GM19035 (cell line): ENCODE data around the gene SSU72.
"Not testable (repeated sequence)": the region's sequence is repeated elsewhere in the genome, so short reads cannot be mapped to it uniquely, and the experiment has no call there.

Experiments
- ATAC-seq: cut with Tn5 transposase; IDR thresholded peaks from one replicate; pipeline ENCODE4 v1.9.1; 2021; ENCODE audit not compliant: unreplicated experiment

The SSU72 gene

GRCh38 chr1:1596493-1597274 lies 22.0 kb upstream of the SSU72 start:
- ATAC-seq: no peak

GRCh38 chr1:1595341-1595740 lies 20.7 kb upstream of the SSU72 start:
- ATAC-seq: not testable (repeated sequence)

GRCh38 chr1:1594602-1595260 lies 20.1 kb upstream of the SSU72 start:
- no peak for ATAC-seq

DNA sequence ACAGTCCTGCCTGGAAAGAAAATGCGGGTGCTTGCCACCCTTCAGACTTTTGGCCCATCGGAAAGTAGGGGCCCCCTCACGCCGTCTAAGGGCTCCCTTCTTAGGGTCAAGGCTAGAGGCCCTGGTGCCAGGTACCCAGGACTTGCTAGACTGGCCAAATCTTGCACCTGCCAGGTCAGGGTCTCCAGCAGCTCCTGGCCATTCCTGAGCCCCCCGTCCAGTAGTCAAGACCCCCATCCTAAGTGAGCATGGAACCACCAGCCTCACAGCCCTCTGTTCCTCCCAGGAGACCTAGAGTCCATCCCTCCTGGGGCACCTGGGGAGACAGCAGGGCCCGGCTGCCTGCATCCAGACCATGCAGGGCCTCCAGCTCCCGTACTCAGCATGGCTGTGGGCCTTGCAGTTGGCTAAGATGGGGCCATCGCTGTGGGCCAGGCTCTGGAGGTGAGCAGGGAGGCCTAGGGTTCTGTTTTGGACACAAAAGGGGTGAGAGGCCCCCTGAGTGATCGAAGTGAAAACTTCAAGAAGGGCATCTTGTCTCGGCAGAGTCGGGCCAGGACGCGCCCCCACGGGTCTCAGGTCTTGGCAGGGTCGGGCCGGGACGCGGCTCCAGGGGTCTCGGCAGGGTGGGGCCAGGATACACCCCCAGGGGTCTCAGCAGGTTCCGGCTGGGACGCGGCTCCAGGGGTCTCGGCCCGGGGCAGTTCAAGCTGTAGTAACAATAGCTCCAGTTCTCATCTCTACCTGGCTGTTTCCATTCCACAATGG lies 19.4 kb upstream of the SSU72 start:
- ATAC-seq: no peak

- no peak for ATAC-seq
These were observed 16.8 kb upstream of the SSU72 start for GRCh38 chr1:1591452-1591851.

GRCh38 chr1:1583347-1584010 lies 8.8 kb upstream of the SSU72 start:
- ATAC-seq: no peak

DNA sequence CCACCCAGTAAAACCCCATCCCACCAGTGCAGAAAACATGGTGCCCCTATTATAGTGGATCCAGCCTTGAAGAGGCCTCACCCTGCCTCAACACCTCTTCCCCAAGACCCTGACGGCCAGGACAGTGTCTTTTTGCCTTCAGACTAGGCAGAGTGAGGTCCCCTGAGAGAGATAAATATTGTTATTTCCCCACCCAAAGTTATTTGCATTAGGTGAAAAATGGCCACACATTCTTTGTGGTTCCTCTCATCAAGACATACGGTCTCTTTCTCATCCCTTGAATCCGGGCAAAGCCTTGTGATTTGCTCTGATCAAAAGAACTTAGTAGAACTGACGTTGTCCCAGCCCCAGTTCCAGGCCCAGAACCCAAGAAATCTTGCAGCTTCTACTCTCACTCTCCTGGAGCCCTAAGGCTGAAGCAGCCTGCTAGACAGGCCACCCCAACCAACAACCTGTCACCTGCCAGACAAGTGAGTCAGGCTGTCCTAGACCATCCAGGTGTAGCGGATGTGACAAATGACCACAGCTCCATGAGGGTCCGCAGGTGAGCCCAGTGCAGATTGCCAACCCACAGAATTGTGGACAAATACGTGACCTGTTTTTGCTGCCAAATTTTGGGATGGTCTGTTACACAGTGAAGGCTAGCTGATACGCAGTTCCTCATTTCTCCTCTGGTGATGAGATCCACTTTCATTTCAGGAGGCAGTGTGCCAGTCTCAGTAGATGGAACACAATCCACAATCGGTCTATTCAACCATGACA lies 8.1 kb upstream of the SSU72 start:
- ATAC-seq: no peak

DNA sequence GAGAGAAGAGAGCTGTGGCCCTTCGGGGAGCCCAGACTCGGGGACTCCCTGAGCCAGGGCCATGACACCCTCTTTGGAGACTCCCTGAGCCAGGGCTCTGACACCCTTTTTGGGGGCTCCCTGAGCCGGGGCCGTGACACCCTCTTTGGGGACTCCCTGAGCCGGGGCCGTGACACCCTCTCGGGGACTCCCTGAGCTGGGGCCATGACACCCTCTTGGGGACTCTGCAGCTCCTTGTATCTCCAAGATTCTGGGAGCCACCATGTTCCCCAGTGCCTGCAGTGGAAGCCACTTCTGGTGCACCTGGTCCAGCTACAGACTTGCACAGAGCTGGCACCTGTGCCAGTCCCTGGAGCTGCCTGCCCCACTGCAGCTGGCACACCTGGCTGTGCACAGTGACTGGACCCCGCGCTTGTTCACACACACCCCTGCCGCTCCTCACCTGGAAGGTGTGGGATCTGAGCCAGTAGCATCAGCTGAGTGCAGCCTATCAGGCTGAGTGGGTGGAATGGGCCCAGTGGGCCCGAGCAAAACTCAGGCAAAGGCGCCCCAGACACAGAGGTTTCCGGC lies 3.8 kb upstream of the SSU72 start:
- no peak for ATAC-seq

GRCh38 chr1:1577367-1578011 lies 2.8 kb upstream of the SSU72 start:
- no peak for ATAC-seq

DNA sequence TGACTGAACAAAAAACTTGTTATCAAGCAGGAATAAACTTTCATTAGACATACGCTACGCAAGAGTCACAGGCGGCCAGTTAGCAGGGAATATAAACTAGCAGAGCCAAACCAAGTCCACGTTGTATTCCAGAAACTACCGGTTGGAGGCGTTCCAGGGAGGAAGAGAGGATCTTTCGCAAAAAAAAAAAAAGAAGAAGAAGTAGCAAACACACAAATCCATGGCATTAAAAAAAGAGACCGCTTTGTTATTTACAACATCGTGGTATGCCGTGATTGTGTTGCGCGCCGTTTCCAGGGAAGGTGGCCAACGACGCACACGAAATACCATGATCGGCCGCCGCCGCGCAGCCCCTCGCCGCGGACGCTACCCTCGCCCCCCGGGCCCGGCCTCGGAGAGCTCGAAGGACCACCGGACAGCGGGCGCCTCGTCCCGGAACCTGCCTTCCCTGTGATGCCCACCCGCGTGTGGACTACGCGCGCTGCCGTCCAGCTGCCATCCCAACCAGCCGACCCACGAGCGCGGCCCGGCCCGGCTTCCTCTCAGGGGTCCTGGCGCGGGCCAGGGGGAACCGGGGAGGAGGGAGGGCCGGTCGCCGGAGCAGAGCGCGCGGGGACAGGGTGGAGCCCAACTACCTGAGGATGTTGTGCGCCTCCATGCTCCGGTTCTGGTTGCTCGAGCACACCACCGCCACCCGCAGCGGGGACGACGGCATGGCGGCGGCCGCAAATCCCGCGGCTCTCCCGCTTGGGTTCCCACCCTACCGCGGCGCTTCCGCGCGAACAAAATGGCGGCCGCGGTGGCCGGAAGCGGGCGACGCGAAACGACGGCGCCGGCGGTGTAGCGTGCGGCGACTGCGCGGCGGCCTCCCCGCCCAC lies 581 bp downstream of the SSU72 start:
- peak; percentile 78 for ATAC-seq

DNA sequence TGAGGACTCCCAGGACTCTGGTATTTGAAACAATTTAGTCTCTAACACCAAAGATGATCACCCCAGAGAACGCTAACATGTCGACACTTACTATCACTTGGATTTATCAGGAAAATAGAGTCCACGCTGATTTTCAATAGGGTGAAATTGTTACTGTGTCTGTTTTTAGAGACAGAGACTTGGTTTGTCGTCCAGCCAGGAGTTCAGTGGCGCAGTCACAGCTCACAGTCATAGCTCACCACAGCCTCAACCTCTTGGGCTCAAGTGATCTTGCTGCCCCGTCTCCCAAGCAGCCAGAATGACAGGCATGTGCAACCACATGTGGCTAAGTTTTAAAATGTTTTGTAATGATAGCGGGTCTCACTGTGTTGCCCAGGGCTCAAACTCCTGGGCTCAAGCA lies 5.3 kb downstream of the SSU72 start:
- no peak for ATAC-seq

DNA sequence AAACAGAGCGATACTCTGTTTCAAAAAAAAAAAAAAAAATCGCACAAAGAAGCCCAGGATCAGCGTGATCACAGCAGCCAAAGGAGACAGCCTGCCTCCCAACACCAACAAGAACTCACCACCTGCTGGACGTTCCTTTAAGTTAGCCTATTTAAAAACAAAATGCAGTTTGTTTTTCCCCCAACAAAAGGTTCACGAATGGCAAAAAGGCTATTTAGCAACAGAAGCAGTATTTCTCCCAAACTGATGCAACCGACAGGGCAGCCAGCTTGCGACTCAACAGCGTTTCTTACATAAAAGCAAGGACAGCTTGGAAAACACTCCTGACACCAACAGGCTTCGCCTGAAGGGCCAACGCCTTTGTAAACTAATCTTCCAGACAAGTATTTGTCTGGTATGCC lies 6.8 kb downstream of the SSU72 start:
- no peak for ATAC-seq

DNA sequence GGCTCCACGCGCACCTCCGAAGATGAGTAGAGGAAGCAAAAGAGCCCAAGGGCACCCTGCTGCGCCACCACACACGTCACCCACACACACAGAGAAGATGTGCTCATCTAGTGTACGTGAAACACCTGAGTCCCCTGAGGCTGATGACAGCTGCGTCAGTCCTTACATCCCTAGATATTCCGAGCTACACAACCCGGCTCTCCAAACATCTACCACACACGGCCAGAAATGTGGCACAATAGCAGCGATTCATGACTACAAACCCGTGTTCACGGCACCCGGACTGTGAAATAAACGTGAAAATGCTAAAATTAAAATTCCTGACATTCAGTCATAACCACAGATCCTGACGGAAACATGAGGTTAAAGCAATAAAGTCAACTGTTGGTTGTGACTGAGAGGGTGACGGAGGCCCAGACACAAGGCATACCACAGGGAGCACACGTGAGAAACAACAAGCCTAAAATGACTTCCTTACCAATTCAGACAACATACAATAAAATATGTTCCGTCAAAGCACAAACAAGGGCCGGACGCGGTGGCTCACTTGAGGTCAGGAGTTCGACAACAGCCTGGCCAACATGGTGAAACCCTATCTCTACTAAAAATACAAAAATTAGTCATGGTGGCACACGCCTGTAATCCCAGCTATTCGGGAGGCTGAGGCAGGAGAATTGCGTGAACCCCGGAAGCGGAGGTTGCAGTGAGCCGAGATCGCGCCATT lies 7.3 kb downstream of the SSU72 start:
- no peak for ATAC-seq

- no peak for ATAC-seq
These were observed 9.3 kb downstream of the SSU72 start for GRCh38 chr1:1565340-1565739.

- no peak for ATAC-seq
These were observed 10.4 kb downstream of the SSU72 start for GRCh38 chr1:1564268-1564667.

DNA sequence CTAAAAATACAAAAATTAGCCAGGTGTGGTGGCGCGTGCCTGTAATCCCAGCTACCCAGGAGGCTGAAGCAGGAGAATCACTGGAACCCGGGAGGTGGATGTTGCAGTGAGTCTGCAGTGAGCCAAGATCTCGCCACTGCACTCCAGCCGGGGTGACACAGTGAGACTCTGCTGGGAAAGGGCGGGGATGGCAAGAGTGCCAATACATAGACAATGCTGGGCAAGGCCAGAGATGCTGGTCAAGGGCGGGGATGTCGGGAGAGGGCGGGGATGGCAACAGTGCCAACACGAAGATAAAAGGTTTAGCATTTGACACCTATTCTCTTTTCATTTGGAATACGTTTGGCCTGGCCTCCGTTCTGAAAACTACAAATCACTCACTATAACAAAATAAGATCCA lies 11.0 kb downstream of the SSU72 start:
- no peak for ATAC-seq

DNA sequence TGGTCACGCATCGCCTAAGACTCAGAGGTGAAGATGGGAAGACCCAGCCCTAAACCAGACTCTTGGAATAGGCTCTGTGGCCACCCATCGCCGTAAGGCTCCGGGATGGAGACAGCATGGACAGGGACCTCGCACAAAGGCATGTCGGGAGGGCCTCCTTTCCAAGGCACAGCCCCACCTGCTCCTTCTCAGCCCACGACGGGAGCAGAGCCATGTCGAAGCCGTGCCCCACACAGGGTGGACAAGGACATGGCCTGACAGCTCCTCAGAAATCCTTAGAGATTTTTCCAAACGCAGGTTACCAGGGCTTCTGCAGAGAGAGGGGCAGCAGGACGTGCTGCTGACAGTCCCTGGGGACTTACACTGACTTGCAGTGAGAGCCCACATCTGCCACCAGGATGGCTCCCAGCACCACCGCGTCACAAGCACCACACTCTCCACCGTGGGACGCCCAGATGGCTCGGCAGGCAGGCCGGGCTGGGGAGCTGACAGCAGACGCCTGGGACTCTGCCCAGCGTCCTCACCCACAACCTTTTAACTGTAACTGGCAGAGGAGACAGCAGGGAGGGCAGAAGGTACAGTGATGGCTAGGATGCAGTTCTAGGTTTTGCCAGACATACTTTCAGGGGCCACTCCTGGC lies 12.0 kb downstream of the SSU72 start:
- no peak for ATAC-seq
